Activated T-helper 17 cell treated with anti-CD3 and anti-CD28 coated beads, Interleukin-2, amount 50 U/mL, for 72 hours (primary cell): Measurements from ENCODE around the gene TULP1. TPM values are rescaled to one million over a fixed set of nuclear protein-coding genes. Genes with fewer than 3 reads are reported as not detected.
"Not testable (repeated sequence)": the region's sequence is repeated elsewhere in the genome, so short reads cannot be mapped to it uniquely, and the experiment has no call there.

Experiments used
- ATAC-seq: fragments of 150-1000 bp; cut with Tn5 transposase; replicated peaks from 2 replicates; pipeline ENCODE4 v1.10.0; 2021; ENCODE audit warnings: mild to moderate bottlenecking, moderate library complexity
- H3K27ac Mint-ChIP-seq: one replicate; pipeline ENCODE4 v1.8.0; 2022; ENCODE audit warnings: mixed read lengths
- H3K27me3 Mint-ChIP-seq: one replicate; pipeline ENCODE4 v1.8.0; 2022; ENCODE audit warnings: mixed read lengths
- H3K36me3 Mint-ChIP-seq: one replicate; pipeline ENCODE4 v1.8.0; 2022; ENCODE audit warnings: low read depth, mild to moderate bottlenecking, mixed read lengths
- H3K4me1 Mint-ChIP-seq: one replicate; pipeline ENCODE4 v1.8.0; 2022; ENCODE audit warnings: mixed read lengths
- H3K4me3 Mint-ChIP-seq: one replicate; pipeline ENCODE4 v1.8.0; 2022; ENCODE audit warnings: mild to moderate bottlenecking, mixed read lengths
- H3K9me3 Mint-ChIP-seq: one replicate; pipeline ENCODE4 v1.8.0; 2022; ENCODE audit warnings: mixed read lengths
- total RNA-seq, 2 donors: library from RNA; stranded (reverse); gene quantifications; one replicate each; pipeline ENCODE4 v1.2.3, GENCODE V29; 2022

The TULP1 gene
- not detected for total RNA-seq

GRCh38 chr6:35512740-35513139 lies at the start of gene TULP1:
TSS of gene TULP1 (minus strand) at chr6:35512896. CDS start at chr6:35512858, 38 bp downstream.
- Mint-ChIP-seq H3K27ac (no peak within 1 kb of the TSS), H3K4me1 (no peaks in the 10 kb centered on the region), H3K4me3 (no peak within 1 kb of the TSS), H3K9me3 (no peaks in the 10 kb centered on the region), H3K27me3 (peaks cover 10% of the 10 kb centered on the region), H3K36me3 (no peaks in the 10 kb centered on the region)
- no peak for ATAC-seq

- Mint-ChIP-seq H3K36me3 (no peaks in the 10 kb centered on the region), H3K4me3 (no peak overlapping the region), H3K27ac (no peak overlapping the region), H3K4me1 (no peaks in the 10 kb centered on the region), H3K27me3 (peaks cover 8% of the 10 kb centered on the region), H3K9me3 (no peaks in the 10 kb centered on the region)
- no peak for ATAC-seq
These were observed 49.4 kb upstream of the TULP1 start for GRCh38 chr6:35562060-35562459.

- Mint-ChIP-seq H3K27me3 (peaks cover 8% of the 10 kb centered on the region), H3K9me3 (no peaks in the 10 kb centered on the region), H3K27ac (no peak overlapping the region), H3K36me3 (no peaks in the 10 kb centered on the region), H3K4me1 (no peaks in the 10 kb centered on the region), H3K4me3 (no peak overlapping the region)
- ATAC-seq = peak; percentile 71
These were observed 48.4 kb upstream of the TULP1 start for GRCh38 chr6:35561113-35561512.

- Mint-ChIP-seq H3K27ac (no peak overlapping the region), H3K27me3 (peaks cover 3% of the 10 kb centered on the region), H3K4me1 (no peaks in the 10 kb centered on the region), H3K36me3 (no peaks in the 10 kb centered on the region), H3K4me3 (no peak overlapping the region), H3K9me3 (no peaks in the 10 kb centered on the region)
- peak; percentile 79 for ATAC-seq
These were observed 45.9 kb upstream of the TULP1 start for GRCh38 chr6:35558571-35558970.

- Mint-ChIP-seq H3K27ac (no peak overlapping the region), H3K4me3 (no peak overlapping the region), H3K4me1 (no peaks in the 10 kb centered on the region), H3K27me3 (no peaks in the 10 kb centered on the region), H3K36me3 (no peaks in the 10 kb centered on the region), H3K9me3 (no peaks in the 10 kb centered on the region)
- ATAC-seq = no peak
These were observed 44.5 kb upstream of the TULP1 start for GRCh38 chr6:35557239-35557638.

GRCh38 chr6:35554811-35555210 lies 42.1 kb upstream of the TULP1 start:
- H3K4me3 Mint-ChIP-seq = no peak overlapping the region
- no peaks in the 10 kb centered on the region for H3K27me3 Mint-ChIP-seq
- ATAC-seq = no peak

GRCh38 chr6:35553315-35553714 lies 40.6 kb upstream of the TULP1 start:
- no peaks in the 10 kb centered on the region for H3K4me1 Mint-ChIP-seq
- peaks cover 5% of the 10 kb centered on the region for H3K9me3 Mint-ChIP-seq
- H3K27me3 Mint-ChIP-seq = no peaks in the 10 kb centered on the region
- no peak for ATAC-seq
- no peaks in the 10 kb centered on the region for H3K36me3 Mint-ChIP-seq
- no peak overlapping the region for H3K27ac Mint-ChIP-seq
- no peak overlapping the region for H3K4me3 Mint-ChIP-seq

More at GRCh38 chr6:35554811-35555210, 42.1 kb upstream of the TULP1 start:
- H3K36me3 Mint-ChIP-seq = no peaks in the 10 kb centered on the region
- peaks cover 5% of the 10 kb centered on the region for H3K9me3 Mint-ChIP-seq
- H3K4me1 Mint-ChIP-seq = no peaks in the 10 kb centered on the region
- H3K27ac Mint-ChIP-seq = no peak overlapping the region

- Mint-ChIP-seq H3K27ac (no peak overlapping the region), H3K4me1 (no peaks in the 10 kb centered on the region), H3K9me3 (peaks cover 5% of the 10 kb centered on the region), H3K36me3 (no peaks in the 10 kb centered on the region), H3K27me3 (no peaks in the 10 kb centered on the region), H3K4me3 (no peak overlapping the region)
- peak; percentile 55 for ATAC-seq
These were observed 39.7 kb upstream of the TULP1 start for GRCh38 chr6:35552285-35552917.

- no peaks in the 10 kb centered on the region for H3K27me3 Mint-ChIP-seq
- peaks cover 5% of the 10 kb centered on the region for H3K9me3 Mint-ChIP-seq
- no peak overlapping the region for H3K27ac Mint-ChIP-seq
- no peak for ATAC-seq
- H3K36me3 Mint-ChIP-seq = no peaks in the 10 kb centered on the region
- H3K4me1 Mint-ChIP-seq = no peaks in the 10 kb centered on the region
- H3K4me3 Mint-ChIP-seq = no peak overlapping the region
These were observed 37.7 kb upstream of the TULP1 start for GRCh38 chr6:35550437-35550836.

GRCh38 chr6:35547676-35548075 lies 35.0 kb upstream of the TULP1 start:
- peaks cover 5% of the 10 kb centered on the region for H3K9me3 Mint-ChIP-seq
- no peak overlapping the region for H3K4me3 Mint-ChIP-seq
- ATAC-seq = no peak
- no peaks in the 10 kb centered on the region for H3K36me3 Mint-ChIP-seq
- no peaks in the 10 kb centered on the region for H3K4me1 Mint-ChIP-seq
- H3K27me3 Mint-ChIP-seq = no peaks in the 10 kb centered on the region
- no peak overlapping the region for H3K27ac Mint-ChIP-seq

GRCh38 chr6:35544769-35545361 lies 32.2 kb upstream of the TULP1 start:
- Mint-ChIP-seq H3K4me1 (no peaks in the 10 kb centered on the region), H3K27me3 (no peaks in the 10 kb centered on the region), H3K36me3 (no peaks in the 10 kb centered on the region), H3K9me3 (no peaks in the 10 kb centered on the region), H3K4me3 (no peak overlapping the region), H3K27ac (no peak overlapping the region)
- ATAC-seq = no peak

GRCh38 chr6:35543459-35544193 lies 30.9 kb upstream of the TULP1 start:
- Mint-ChIP-seq H3K4me3 (no peak overlapping the region), H3K4me1 (no peaks in the 10 kb centered on the region), H3K9me3 (no peaks in the 10 kb centered on the region), H3K27ac (no peak overlapping the region), H3K27me3 (no peaks in the 10 kb centered on the region), H3K36me3 (no peaks in the 10 kb centered on the region)
- no peak for ATAC-seq

- Mint-ChIP-seq H3K27ac (no peak overlapping the region), H3K4me1 (no peaks in the 10 kb centered on the region), H3K4me3 (no peak overlapping the region), H3K9me3 (no peaks in the 10 kb centered on the region), H3K27me3 (no peaks in the 10 kb centered on the region), H3K36me3 (no peaks in the 10 kb centered on the region)
- ATAC-seq = no peak
These were observed 29.1 kb upstream of the TULP1 start for GRCh38 chr6:35541836-35542235.

GRCh38 chr6:35539223-35539622 lies 26.5 kb upstream of the TULP1 start:
- Mint-ChIP-seq H3K27me3 (peaks cover 9% of the 10 kb centered on the region), H3K36me3 (no peaks in the 10 kb centered on the region), H3K9me3 (no peaks in the 10 kb centered on the region), H3K4me1 (peaks cover 5% of the 10 kb centered on the region), H3K27ac (no peak overlapping the region), H3K4me3 (no peak overlapping the region)
- no peak for ATAC-seq

- not testable (repeated sequence) for ATAC-seq, H3K9me3 Mint-ChIP-seq, H3K36me3 Mint-ChIP-seq, H3K4me1 Mint-ChIP-seq, H3K4me3 Mint-ChIP-seq, H3K27ac Mint-ChIP-seq
- H3K27me3 Mint-ChIP-seq = peaks cover 11% of the 10 kb centered on the region
These were observed 23.2 kb upstream of the TULP1 start for GRCh38 chr6:35535847-35536246.
